SK-N-MC (cell line): ENCODE measurements around the gene CLK2.

Source experiments
- DNase-seq: peaks from one replicate; pipeline ENCODE4 v3.0.0-alpha.2; 2011; ENCODE audit warnings: low read depth, low spot score
- H3K27ac ChIP-seq: fragments of 200-600 bp; sonication (generic); 2 replicates; pipeline ENCODE4 v1.5.1; 2016; ENCODE audit warnings: mixed run types
- H3K36me3 ChIP-seq: fragments of 200-600 bp; sonication (generic); 2 replicates; pipeline ENCODE4 v1.6.1; 2017; ENCODE audit warnings: antibody characterized with exemption, low read length, mixed read lengths; ENCODE audit not compliant: insufficient read depth
- H3K4me3 ChIP-seq: fragments of 200-600 bp; sonication (generic); 2 replicates; pipeline ENCODE4 v1.5.1; 2016
- H3K9ac ChIP-seq: fragments of 200-600 bp; sonication (generic); 2 replicates; pipeline ENCODE4 v1.8.0; 2017; ENCODE audit warnings: mixed run types, mixed read lengths; ENCODE audit not compliant: insufficient read length
- H3K9me3 ChIP-seq: fragments of 200-600 bp; sonication (generic); 2 replicates; pipeline ENCODE4 v1.6.1; 2017; ENCODE audit warnings: low read depth, mild to moderate bottlenecking, antibody characterized with exemption, low read length, moderate library complexity, mixed read lengths
- EZH2 ChIP-seq: fragments of 200-600 bp; sonication (generic); IDR thresholded peaks from one replicate; pipeline ENCODE4 v1.6.1; 2017; ENCODE audit warnings: antibody characterized with exemption
- FOXP2 ChIP-seq: optimal IDR thresholded peaks from 2 replicates; pipeline ENCODE3; 2011; ENCODE audit warnings: mild to moderate bottlenecking, moderate library complexity; ENCODE audit not compliant: insufficient read depth; ENCODE audit errors: extremely low read length, control extremely low read depth
- POLR2AphosphoS5 ChIP-seq: IDR thresholded peaks from 2 replicates; pipeline ENCODE4 v1.6.1; 2012; ENCODE audit warnings: mild to moderate bottlenecking, low read depth, low read length, borderline replicate concordance

The CLK2 gene

DNA sequence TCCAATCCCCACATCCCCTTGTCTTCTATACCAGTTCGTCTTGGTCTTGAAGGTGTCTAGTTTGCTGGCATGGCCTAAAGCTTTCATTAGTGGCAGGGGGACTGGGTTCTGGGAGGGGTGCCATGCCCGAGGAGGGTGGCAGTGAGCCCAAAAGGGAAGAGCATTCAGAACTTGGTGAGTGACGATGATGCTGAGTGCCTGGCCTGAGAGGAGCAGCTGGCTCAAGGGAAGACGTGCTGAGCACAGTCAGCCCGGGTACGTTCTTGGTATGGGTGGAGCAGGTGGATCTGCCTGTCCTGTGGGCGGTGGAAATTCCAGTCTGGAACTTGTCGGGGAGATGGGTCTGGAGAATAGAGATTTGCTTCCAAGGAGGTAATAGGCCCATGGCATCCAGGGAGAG lies 40.0 kb upstream of the CLK2 start:
- no peaks in the 10 kb centered on the region for H3K9me3 ChIP-seq
- no peak for TF ChIP-seq EZH2
- no peak for TF ChIP-seq FOXP2
- no peak for TF ChIP-seq POLR2AphosphoS5
- H3K9ac ChIP-seq = no peak overlapping the region
- H3K27ac ChIP-seq = no peak overlapping the region
- H3K36me3 ChIP-seq = peaks cover 56% of the 10 kb centered on the region
- no peak for DNase-seq
- H3K4me3 ChIP-seq = no peak overlapping the region

DNA sequence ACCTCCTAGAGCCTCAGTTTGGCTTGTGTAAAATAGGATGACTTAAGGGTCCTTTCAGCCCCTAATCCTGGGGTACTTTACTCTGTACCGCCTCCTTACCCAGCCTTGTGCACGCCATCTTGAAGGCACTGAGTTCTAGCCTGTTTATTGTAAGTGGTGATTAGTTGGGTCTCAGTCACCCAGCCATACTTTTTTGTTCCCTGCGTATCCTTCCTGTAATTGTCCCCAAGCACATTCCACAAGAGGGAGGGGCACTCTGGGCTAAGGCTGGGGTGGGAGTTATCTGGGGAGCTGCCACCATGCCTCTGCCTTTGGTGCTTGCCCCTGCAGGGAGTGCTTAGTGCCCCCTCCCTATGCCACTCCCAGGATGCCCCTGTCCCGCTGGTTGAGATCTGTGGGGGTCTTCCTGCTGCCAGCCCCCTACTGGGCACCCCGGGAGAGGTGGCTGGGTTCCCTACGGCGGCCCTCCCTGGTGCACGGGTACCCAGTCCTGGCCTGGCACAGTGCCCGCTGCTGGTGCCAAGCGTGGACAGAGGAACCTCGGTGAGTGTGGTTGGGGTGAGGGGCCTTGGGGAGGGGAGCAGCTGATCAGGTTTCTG lies 36.2 kb upstream of the CLK2 start:
- no peak for DNase-seq
- TF ChIP-seq POLR2AphosphoS5 = peak; percentile 45; the same call in 1 of the 2 replicates
- TF ChIP-seq FOXP2 = peak; percentile 25
- TF ChIP-seq EZH2 = no peak
- H3K9me3 ChIP-seq = no peaks in the 10 kb centered on the region
- peak overlapping the region; percentile 93 for H3K9ac ChIP-seq
- H3K27ac ChIP-seq = peak overlapping the region; percentile 90
- peaks cover 39% of the 10 kb centered on the region for H3K36me3 ChIP-seq
- H3K4me3 ChIP-seq = peak overlapping the region; percentile 84

DNA sequence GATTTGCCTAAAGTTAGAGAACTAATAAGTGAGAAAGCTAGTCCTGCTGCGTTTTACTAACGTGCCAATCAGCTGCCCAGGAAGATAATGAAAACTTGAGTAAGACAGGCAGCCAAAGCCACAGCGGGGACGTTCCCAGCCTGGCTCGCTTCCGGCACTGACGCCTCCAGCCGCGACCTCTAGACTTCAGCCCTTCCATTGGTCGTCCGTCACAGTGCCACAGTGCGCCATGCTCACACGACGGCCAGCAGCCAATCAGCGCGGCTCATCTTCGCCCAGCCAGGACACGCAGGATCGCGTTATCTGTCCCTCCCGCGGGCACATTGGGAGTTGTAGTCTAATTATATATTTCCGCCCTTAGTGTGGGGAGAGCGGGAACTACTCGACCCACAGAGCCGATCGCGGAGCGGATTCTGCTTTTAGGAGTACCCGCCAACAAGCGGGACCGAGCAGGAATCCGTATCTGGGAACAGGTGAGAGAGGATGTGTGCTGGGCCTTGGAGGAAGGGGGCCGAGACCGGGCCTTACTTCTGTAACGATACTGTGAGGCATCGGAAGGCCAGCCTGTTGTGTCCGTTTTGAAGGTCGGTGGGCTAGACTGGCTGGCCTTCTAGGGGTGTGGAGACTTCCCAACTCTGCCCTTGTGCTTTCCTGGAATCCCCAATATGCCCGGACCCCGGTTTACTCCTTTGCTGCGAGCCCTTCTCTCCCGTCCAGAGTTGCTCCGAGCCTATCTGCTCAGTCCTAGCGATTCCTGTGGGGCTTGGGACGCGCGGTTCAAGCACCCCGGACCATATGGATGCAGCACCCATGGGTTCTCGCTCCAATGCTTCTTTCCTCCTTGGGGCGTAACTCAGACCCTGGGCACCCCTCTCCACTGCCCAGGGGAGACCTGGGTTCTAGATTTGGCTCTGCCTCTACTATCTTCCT lies 35.5 kb upstream of the CLK2 start, which contains the start of gene FDPS:
FDPS (plus strand) TSS at position 374 of the 930 bp plus-strand sequence. CDS start 924 bp downstream, outside the sequence.
- peak within 1 kb of the TSS; percentile 97 for H3K27ac ChIP-seq
- TF ChIP-seq EZH2 = no peak
- peak; percentile 90 for TF ChIP-seq POLR2AphosphoS5
- TF ChIP-seq FOXP2 = peak; percentile 72
- peaks cover 35% of the 10 kb centered on the region for H3K36me3 ChIP-seq
- H3K4me3 ChIP-seq = peak within 1 kb of the TSS; percentile 84
- peak; percentile 96 for DNase-seq
- no peaks in the 10 kb centered on the region for H3K9me3 ChIP-seq
- peak within 1 kb of the TSS; percentile 93 for H3K9ac ChIP-seq

DNA sequence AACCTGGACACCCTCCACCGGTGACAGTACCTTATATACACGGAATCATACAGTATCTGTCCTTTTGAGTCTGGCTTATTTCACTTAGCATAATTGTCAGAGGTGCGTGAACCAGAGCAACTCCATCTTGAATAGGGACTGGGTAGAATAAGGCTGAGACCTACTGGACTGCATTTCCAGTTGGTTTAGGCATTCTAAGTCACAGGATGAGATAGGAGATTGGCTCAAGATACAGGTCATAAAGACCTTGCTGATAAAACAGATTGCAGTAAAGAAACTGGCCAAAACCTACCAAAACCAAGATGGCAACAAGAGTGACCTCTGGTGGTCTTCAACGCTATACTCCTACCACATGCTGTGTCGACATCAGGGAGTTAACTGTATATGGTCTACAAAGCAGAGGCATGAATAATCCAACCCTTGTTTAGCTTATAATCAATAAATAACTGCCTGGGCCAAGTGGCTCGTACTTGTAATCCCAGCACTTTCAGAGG lies 34.0 kb upstream of the CLK2 start:
- DNase-seq = no peak
- Histone ChIP-seq H3K9ac (no peak overlapping the region), H3K27ac (peak overlapping the region; percentile 97), H3K4me3 (no peak overlapping the region), H3K36me3 (peaks cover 24% of the 10 kb centered on the region), H3K9me3 (no peaks in the 10 kb centered on the region)
- no peak for TF ChIP-seq FOXP2
- no peak for TF ChIP-seq POLR2AphosphoS5
- TF ChIP-seq EZH2 = no peak

DNA sequence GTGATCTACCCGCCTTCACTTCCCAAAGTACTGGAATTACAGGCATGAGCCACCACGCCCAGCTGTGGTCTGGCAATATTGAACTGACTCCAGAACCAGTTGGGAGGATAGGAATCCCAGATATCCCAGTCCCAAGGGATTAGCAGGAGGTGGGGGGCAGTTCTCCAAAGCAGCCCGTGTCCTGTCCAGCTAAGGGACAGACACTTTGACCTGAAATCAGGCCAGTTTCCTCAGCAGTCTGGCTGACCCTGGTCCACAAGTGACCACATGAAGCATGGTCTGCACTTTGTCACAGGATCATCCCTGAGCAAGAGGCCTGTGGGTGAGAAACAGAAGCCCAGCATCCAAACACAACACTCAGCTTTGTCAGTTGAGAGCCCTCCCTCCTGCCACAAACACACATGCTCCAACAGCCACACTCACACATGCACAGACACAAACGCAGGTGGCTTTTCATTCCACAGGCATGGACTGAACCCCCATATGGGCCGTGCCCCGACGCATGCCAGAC lies 32.6 kb upstream of the CLK2 start:
- no peak overlapping the region for H3K4me3 ChIP-seq
- H3K36me3 ChIP-seq = peaks cover 12% of the 10 kb centered on the region
- no peak for DNase-seq
- H3K27ac ChIP-seq = no peak overlapping the region
- H3K9me3 ChIP-seq = no peaks in the 10 kb centered on the region
- TF ChIP-seq FOXP2 = no peak
- no peak for TF ChIP-seq POLR2AphosphoS5
- no peak for TF ChIP-seq EZH2
- H3K9ac ChIP-seq = no peak overlapping the region

DNA sequence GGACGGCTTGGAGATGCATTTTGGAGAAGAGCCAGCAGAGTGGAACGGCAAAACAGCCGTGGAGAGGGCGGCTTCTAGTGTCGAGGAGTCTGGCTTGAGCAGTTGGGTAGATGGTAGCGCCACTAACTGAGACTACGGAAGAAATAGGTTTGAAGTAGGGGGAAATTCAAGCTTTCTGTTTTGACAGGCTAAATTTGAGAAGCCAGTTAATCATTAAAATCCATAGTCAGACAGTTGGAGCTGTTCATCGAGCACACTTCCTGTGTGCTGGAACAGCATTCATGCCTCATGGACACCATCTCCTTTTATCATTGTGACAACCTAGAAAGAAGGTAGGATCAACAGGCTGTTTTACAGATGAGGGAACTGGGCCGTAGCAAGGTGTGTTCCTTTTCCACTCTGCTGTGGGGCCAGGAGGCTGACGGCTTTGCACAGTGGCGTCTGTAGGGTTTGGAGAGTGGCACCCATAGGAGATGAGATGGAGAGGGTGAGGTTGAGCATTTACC lies 31.3 kb upstream of the CLK2 start:
- Histone ChIP-seq H3K9ac (no peak overlapping the region), H3K27ac (no peak overlapping the region), H3K4me3 (no peak overlapping the region), H3K9me3 (no peaks in the 10 kb centered on the region), H3K36me3 (no peaks in the 10 kb centered on the region)
- DNase-seq = no peak
- TF ChIP-seq EZH2 (no peak), FOXP2 (no peak), POLR2AphosphoS5 (no peak)

DNA sequence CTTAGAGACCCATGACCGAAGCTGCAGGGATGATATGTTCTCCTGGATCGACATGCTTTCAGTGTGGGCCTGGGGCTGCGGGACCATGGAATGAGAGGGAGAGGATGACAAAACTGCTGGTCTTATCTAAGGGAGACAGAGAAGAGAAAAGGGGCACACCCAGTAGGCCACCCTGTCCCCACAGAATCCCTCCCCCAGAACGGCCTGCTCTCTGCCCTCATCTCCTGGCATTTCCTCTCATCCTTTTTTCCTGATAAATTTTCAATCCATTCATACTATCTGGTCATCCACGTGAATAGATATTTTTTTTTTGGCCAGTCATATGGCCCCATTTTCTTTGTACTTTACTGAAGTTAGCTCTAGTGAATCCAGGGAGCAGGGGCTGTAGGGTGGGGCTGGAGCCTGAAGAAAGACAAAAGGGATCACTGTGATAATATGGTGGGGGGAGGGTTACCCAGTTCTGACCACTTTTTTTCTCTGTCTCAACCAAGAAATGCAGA lies 28.1 kb upstream of the CLK2 start, which contains the start of gene PKLR:
PKLR (minus strand) TSS at position 97 of the 500 bp plus-strand sequence; CDS start at position 54, 43 bp downstream.
- Histone ChIP-seq H3K27ac (no peak within 1 kb of the TSS), H3K9me3 (no peaks in the 10 kb centered on the region), H3K9ac (no peak within 1 kb of the TSS), H3K36me3 (no peaks in the 10 kb centered on the region), H3K4me3 (no peak within 1 kb of the TSS)
- TF ChIP-seq FOXP2 = no peak
- TF ChIP-seq POLR2AphosphoS5 = no peak
- TF ChIP-seq EZH2 = no peak
- no peak for DNase-seq

DNA sequence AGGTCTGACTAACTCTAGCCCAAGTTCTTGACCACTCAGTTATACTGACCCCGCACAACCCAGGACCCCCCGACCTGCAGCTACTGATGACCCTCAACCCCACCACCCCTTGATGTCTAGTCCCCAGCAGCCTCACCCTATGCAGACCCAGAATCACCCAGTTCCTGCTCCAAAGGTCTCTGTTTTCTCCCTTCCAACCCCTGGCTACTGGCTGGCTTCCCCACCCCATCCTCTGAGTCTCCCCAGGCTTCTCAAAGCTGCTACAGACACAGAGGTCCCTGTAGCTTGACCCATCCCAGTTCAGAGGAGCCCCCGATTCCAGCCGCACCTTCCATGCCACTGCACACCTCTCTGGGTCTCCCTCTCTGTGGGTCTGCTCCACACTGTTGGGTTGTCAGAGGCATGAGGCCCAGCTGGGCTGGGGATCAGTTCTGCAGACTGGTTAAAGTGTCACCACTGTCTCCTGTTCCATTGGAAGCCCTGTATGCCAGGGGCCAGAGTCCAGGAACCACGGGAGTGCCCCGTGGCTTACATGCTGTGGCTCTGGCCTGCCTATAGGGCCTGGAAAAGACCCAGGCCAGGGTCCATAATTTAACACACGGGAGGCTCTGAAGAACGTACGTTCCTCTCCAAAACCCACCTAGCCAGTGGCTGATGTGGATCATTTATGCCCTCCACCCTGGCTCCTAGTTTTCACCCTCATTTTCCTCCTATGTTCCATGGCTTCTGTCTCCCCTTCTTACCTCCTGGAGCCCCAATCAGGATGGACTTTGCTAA lies 27.4 kb upstream of the CLK2 start:
- H3K36me3 ChIP-seq = no peaks in the 10 kb centered on the region
- no peak overlapping the region for H3K27ac ChIP-seq
- H3K9ac ChIP-seq = no peak overlapping the region
- TF ChIP-seq FOXP2 (no peak), POLR2AphosphoS5 (no peak), EZH2 (no peak)
- DNase-seq = no peak
- no peaks in the 10 kb centered on the region for H3K9me3 ChIP-seq
- H3K4me3 ChIP-seq = no peak overlapping the region
